Stimulated activated naive CD8-positive, alpha-beta T cell treated with anti-CD3 and anti-CD28 coated beads, Interleukin-15, Interleukin-2, amounts not matched to agents 100 ng/mL and 50 ng/mL, for 24 hours (primary cell): ENCODE measurements around the gene GTF2E1.
A peak's percentile ranks its signal among the peaks of the same experiment; 100 is the strongest.
"Not testable (repeated sequence)": the region's sequence is repeated elsewhere in the genome, so short reads cannot be mapped to it uniquely, and the experiment has no call there.

ENCODE experiments used
- H3K27ac Mint-ChIP-seq: one replicate; pipeline ENCODE4 v1.8.0; 2021; ENCODE audit warnings: mild to moderate bottlenecking, mixed read lengths
- H3K27me3 Mint-ChIP-seq: one replicate; pipeline ENCODE4 v1.8.0; 2021; ENCODE audit warnings: mixed read lengths
- H3K36me3 Mint-ChIP-seq: one replicate; pipeline ENCODE4 v1.8.0; 2021; ENCODE audit warnings: low read depth, mixed read lengths
- H3K4me1 Mint-ChIP-seq: one replicate; pipeline ENCODE4 v1.8.0; 2021; ENCODE audit warnings: low read depth, mixed read lengths
- H3K4me3 Mint-ChIP-seq: one replicate; pipeline ENCODE4 v1.8.0; 2021; ENCODE audit warnings: mild to moderate bottlenecking, mixed read lengths
- H3K9me3 Mint-ChIP-seq: one replicate; pipeline ENCODE4 v1.8.0; 2021; ENCODE audit warnings: mixed read lengths

Gene GTF2E1

GRCh38 chr3:120742849-120743365 lies 363 bp downstream of the GTF2E1 start:
- Mint-ChIP-seq H3K4me1 (peaks cover 35% of the 10 kb centered on the region), H3K27ac (peak overlapping the region; percentile 83), H3K27me3 (no peaks in the 10 kb centered on the region), H3K36me3 (peaks cover 9% of the 10 kb centered on the region), H3K4me3 (peak overlapping the region; percentile 88), H3K9me3 (no peaks in the 10 kb centered on the region)

DNA sequence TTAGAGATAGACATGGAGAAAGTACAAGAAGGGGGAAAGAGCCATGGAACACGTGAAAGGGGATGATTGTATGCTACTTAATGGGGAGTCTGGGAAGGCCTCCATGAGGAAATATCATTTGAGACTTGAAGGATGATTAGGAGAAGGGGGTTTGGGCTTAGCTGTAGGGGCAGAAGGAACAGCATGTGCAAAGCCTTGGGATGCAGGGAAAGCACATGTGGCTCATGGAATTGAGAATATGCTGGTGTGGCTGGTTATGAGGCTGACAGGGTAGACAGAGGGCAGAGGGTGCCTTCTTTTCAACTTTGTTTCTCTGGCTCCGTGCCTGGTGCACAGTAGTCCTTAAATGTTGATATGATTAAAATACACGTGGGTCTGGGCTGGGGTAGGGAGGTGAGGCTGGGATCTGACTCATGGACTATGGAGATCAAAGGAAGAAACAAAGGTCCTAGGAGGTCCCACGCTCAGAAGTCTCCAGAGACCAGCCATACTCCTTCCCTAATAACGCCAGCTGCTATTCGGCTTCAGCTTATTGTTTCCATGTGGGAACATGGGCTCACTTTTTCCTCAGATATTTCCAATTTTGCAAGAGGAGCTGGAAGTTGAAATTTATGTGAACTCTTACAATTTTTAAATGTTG lies 1.1 kb downstream of the GTF2E1 start:
- Mint-ChIP-seq H3K4me1 (peaks cover 35% of the 10 kb centered on the region), H3K36me3 (peaks cover 9% of the 10 kb centered on the region), H3K27ac (peak overlapping the region; percentile 83), H3K4me3 (peak overlapping the region; percentile 88), H3K9me3 (no peaks in the 10 kb centered on the region), H3K27me3 (no peaks in the 10 kb centered on the region)

DNA sequence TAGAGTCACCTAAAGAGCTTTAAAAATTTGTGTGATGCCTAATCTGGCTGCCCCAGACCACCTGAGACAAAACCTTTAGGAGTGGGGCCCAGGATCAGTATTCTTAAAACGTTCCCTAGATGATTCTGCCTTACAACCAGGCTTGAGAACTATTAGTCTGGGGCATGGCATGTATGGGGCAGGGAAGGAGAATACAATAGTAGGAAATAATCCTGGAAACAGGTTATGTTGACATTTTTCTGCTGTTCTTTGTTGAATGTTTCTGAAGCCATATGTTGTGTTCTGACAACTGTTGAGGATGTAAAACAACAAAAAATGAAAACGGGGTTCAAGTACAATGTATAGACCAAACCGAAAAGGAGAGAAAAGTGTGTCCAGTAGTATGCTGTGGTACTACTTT lies 2.9 kb downstream of the GTF2E1 start:
- no peaks in the 10 kb centered on the region for H3K9me3 Mint-ChIP-seq
- no peak overlapping the region for H3K27ac Mint-ChIP-seq
- peaks cover 39% of the 10 kb centered on the region for H3K4me1 Mint-ChIP-seq
- H3K36me3 Mint-ChIP-seq, result peaks cover 12% of the 10 kb centered on the region
- no peak overlapping the region for H3K4me3 Mint-ChIP-seq
- H3K27me3 Mint-ChIP-seq, result no peaks in the 10 kb centered on the region

- Mint-ChIP-seq H3K4me3 (no peak overlapping the region), H3K27me3 (no peaks in the 10 kb centered on the region)
These were observed 7.3 kb downstream of the GTF2E1 start for GRCh38 chr3:120749843-120750242.

DNA sequence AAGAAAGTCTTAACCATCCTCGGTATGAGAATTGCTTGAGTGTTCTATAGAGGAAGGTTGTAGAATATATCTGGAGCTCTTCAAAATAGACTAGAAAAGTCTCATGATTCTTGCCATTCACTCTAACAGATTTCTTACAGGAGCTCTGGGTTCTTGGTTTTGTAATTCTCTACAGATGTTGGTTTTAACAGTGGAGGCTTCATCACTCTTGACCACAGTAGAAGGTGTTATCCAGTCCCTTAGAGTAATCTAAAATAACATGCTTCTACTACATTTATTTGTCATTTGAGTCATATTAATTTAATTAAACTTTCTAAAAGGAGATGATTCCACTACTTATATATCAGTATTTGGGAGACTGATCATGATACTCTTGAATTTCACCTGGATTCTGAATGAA lies 9.7 kb downstream of the GTF2E1 start:
- no peaks in the 10 kb centered on the region for H3K27me3 Mint-ChIP-seq
- H3K27ac Mint-ChIP-seq, result no peak overlapping the region
- peaks cover 6% of the 10 kb centered on the region for H3K9me3 Mint-ChIP-seq
- no peak overlapping the region for H3K4me3 Mint-ChIP-seq
- peaks cover 61% of the 10 kb centered on the region for H3K36me3 Mint-ChIP-seq
- H3K4me1 Mint-ChIP-seq, result peaks cover 17% of the 10 kb centered on the region

More at GRCh38 chr3:120749843-120750242, 7.3 kb downstream of the GTF2E1 start:
- H3K4me1 Mint-ChIP-seq, result peaks cover 25% of the 10 kb centered on the region
- H3K27ac Mint-ChIP-seq, result no peak overlapping the region
- H3K36me3 Mint-ChIP-seq, result peaks cover 43% of the 10 kb centered on the region
- no peaks in the 10 kb centered on the region for H3K9me3 Mint-ChIP-seq

DNA sequence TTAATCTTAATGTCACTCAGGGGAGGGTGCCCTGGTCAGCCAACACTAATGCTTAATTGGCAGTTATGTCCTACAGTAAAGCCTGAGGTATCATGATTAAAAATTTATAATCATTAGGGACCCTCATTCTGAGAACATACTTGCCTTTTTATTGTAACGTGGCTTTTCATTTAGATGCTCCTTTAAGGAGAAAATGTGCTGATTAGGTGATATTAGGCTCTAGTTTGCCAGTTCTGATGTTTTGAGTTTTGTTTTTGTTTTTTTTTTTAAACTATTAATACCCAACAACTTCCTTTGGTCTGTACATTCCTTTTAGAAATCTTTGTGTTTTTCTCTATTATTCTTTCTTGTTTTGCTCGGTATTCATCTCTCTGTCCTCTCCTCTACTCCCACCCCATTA lies 10.3 kb downstream of the GTF2E1 start:
- no peak overlapping the region for H3K4me3 Mint-ChIP-seq
- peaks cover 63% of the 10 kb centered on the region for H3K36me3 Mint-ChIP-seq
- H3K27ac Mint-ChIP-seq, result no peak overlapping the region
- no peaks in the 10 kb centered on the region for H3K27me3 Mint-ChIP-seq
- peaks cover 6% of the 10 kb centered on the region for H3K9me3 Mint-ChIP-seq
- H3K4me1 Mint-ChIP-seq, result peaks cover 17% of the 10 kb centered on the region

- H3K27ac Mint-ChIP-seq, result no peak overlapping the region
- H3K4me1 Mint-ChIP-seq, result peaks cover 20% of the 10 kb centered on the region
- no peaks in the 10 kb centered on the region for H3K27me3 Mint-ChIP-seq
- H3K36me3 Mint-ChIP-seq, result peaks cover 72% of the 10 kb centered on the region
- H3K9me3 Mint-ChIP-seq, result peaks cover 6% of the 10 kb centered on the region
- no peak overlapping the region for H3K4me3 Mint-ChIP-seq
These were observed 11.3 kb downstream of the GTF2E1 start for GRCh38 chr3:120753810-120754209.

DNA sequence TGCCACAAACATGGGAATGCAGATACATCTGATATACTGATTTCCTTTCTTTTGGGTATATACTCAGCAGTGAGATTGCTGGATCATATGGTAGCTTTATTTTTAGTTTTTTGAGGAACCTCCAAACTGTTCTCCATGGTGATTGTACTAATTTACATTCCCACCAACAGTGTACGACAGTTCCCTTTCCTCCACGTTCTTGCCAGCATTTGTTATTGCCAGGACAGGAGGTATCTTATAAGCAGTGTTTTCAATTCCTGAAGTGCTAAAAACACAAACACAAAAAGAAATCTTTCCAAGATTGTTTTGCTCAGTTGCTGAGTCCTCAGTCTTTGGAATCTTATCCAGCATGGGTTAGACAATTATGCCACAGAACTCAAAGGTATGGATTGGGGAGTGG lies 13.5 kb downstream of the GTF2E1 start:
- no peaks in the 10 kb centered on the region for H3K27me3 Mint-ChIP-seq
- no peak overlapping the region for H3K27ac Mint-ChIP-seq

DNA sequence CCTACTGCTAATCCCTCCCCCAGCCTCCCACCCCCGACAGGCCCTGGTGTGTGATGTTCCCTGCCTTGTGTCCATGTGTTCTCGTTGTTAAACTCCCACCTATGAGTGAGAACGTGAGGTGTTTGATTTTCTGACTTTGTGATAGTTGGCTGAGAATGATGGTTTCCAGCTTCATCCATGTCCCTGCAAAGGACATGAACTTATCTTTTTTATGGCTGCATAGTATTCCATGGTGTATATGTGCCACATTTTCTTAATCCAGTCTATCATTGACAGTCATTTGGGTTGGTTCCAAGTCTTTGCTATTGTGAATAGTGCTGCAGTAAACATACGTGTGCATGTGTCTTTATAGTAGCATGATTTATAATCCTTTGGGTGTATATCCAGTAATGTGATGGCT lies 16.0 kb downstream of the GTF2E1 start:
- not testable (repeated sequence) for H3K4me3 Mint-ChIP-seq, H3K27ac Mint-ChIP-seq, H3K27me3 Mint-ChIP-seq, H3K9me3 Mint-ChIP-seq
- peaks cover 38% of the 10 kb centered on the region for H3K4me1 Mint-ChIP-seq
- peaks cover 68% of the 10 kb centered on the region for H3K36me3 Mint-ChIP-seq

More for the DNA sequence above, 13.5 kb downstream of the GTF2E1 start:
- Mint-ChIP-seq H3K9me3 (peaks cover 6% of the 10 kb centered on the region), H3K4me1 (peaks cover 28% of the 10 kb centered on the region), H3K4me3 (no peak overlapping the region), H3K36me3 (peaks cover 80% of the 10 kb centered on the region)

- Mint-ChIP-seq H3K36me3 (peaks cover 34% of the 10 kb centered on the region), H3K27me3 (no peaks in the 10 kb centered on the region), H3K4me1 (peaks cover 55% of the 10 kb centered on the region), H3K4me3 (no peak overlapping the region), H3K27ac (no peak overlapping the region), H3K9me3 (no peaks in the 10 kb centered on the region)
These were observed 20.1 kb downstream of the GTF2E1 start for GRCh38 chr3:120762615-120763014.

DNA sequence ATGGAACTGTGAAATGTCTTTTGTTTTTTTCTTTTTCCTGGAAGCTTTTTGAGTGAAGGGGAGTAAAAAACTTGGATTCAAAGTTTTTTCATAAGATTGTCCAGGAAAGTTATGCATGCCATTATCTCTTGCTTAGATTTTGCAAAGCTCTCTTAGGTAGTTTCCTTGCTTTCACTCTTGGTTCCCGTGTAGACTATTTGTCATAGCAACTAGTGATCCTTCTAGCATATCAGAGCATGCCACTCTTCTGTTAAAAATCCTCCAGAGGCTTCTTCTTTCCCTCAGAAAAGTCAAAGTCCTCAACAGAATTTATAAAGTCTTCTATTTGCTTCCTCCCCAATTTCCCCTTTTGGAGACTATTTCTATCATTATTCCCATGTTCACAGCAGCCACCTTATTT lies 21.1 kb downstream of the GTF2E1 start:
- Mint-ChIP-seq H3K4me3 (no peak overlapping the region), H3K27ac (no peak overlapping the region)

GRCh38 chr3:120764206-120764605 lies 21.7 kb downstream of the GTF2E1 start:
- peaks cover 47% of the 10 kb centered on the region for H3K4me1 Mint-ChIP-seq
- H3K4me3 Mint-ChIP-seq, result no peak overlapping the region
- H3K27me3 Mint-ChIP-seq, result no peaks in the 10 kb centered on the region
- H3K36me3 Mint-ChIP-seq, result peaks cover 19% of the 10 kb centered on the region
- no peak overlapping the region for H3K27ac Mint-ChIP-seq
- H3K9me3 Mint-ChIP-seq, result no peaks in the 10 kb centered on the region

More for the DNA sequence above, 21.1 kb downstream of the GTF2E1 start:
- Mint-ChIP-seq H3K4me1 (peaks cover 53% of the 10 kb centered on the region), H3K27me3 (no peaks in the 10 kb centered on the region), H3K9me3 (no peaks in the 10 kb centered on the region), H3K36me3 (peaks cover 25% of the 10 kb centered on the region)

GRCh38 chr3:120765830-120766493 lies 23.4 kb downstream of the GTF2E1 start:
- H3K27ac Mint-ChIP-seq, result no peak overlapping the region
- H3K27me3 Mint-ChIP-seq, result no peaks in the 10 kb centered on the region
- no peaks in the 10 kb centered on the region for H3K9me3 Mint-ChIP-seq
- peaks cover 14% of the 10 kb centered on the region for H3K36me3 Mint-ChIP-seq
- no peak overlapping the region for H3K4me3 Mint-ChIP-seq
- peaks cover 41% of the 10 kb centered on the region for H3K4me1 Mint-ChIP-seq

- Mint-ChIP-seq H3K4me3 (no peak overlapping the region), H3K27me3 (no peaks in the 10 kb centered on the region), H3K9me3 (no peaks in the 10 kb centered on the region), H3K36me3 (peaks cover 11% of the 10 kb centered on the region), H3K4me1 (peaks cover 36% of the 10 kb centered on the region), H3K27ac (no peak overlapping the region)
These were observed 24.0 kb downstream of the GTF2E1 start for GRCh38 chr3:120766576-120766975.

GRCh38 chr3:120767106-120767505 lies 24.6 kb downstream of the GTF2E1 start:
- Mint-ChIP-seq H3K36me3 (peaks cover 13% of the 10 kb centered on the region), H3K27ac (no peak overlapping the region), H3K9me3 (no peaks in the 10 kb centered on the region), H3K4me1 (peaks cover 33% of the 10 kb centered on the region), H3K27me3 (no peaks in the 10 kb centered on the region), H3K4me3 (no peak overlapping the region)
